GM12878 (cell line): Measurements from ENCODE around the gene MOXD1. TPM values are rescaled to one million over a fixed set of nuclear protein-coding genes. Genes with fewer than 3 reads are reported as not detected.

Experiments
- ATAC-seq: fragments of 200-7000 bp; cut with Tn5 transposase; 3 replicates; pipeline ENCODE4 v1.9.1; 2020; ENCODE audit warnings: mild to moderate bottlenecking, moderate library complexity
- BruUV-seq: library from RNA; stranded (reverse); fragments of 400-500 nt; replicated peaks from 2 replicates; lab custom pipeline; 2021; lab: Mats Ljungman, UMichigan
- CTCF ChIA-PET: fragments of 300-600 bp; sonication (Branson Sonifier 250); formaldehyde crosslinking; extraction: SDS; loops from one replicate; lab custom pipeline; 2021; ENCODE audit warnings: inconsistent platforms; lab: Yijun Ruan, JAX
- POLR2A ChIA-PET: fragments of 350-600 bp; formaldehyde crosslinking; extraction: SDS; loops from one replicate; lab custom pipeline; 2021; ENCODE audit warnings: inconsistent platforms; lab: Charles Lee
- RAD21 ChIA-PET: fragments of 300-600 bp; sonication (Branson Sonifier 250); formaldehyde crosslinking; loops from one replicate; lab custom pipeline; 2023; ENCODE audit warnings: antibody characterized with exemption; ENCODE audit not compliant: unreplicated experiment; lab: Charles Lee
- SMC1A ChIA-PET: fragments of 300-600 bp; sonication (Branson Sonifier 250); formaldehyde crosslinking; loops from one replicate; lab custom pipeline; 2023; ENCODE audit not compliant: unreplicated experiment, uncharacterized antibody; lab: Charles Lee
- DNase-seq: peaks from one replicate; pipeline ENCODE4 v3.0.0-alpha.2; 2011; ENCODE audit warnings: low read depth, low spot score
- FAIRE-seq: peaks from 3 replicates; lab custom pipeline; 2011; peaks lifted over from hg19 to GRCh38; lab: Jason Lieb, UNC
- H2AFZ ChIP-seq: 2 replicates; pipeline ENCODE4 v1.6.0; 2011; ENCODE audit warnings: low read depth, low read length, control low read depth; ENCODE audit not compliant: control insufficient read depth
- H3K27ac ChIP-seq: 2 replicates; pipeline ENCODE4 v1.5.1; 2011; ENCODE audit warnings: control low read depth; ENCODE audit not compliant: control insufficient read depth, insufficient read depth
- H3K27me3 ChIP-seq, 2 experiments: replicated peaks in 1 of 2; 2 replicates each; pipeline versions ENCODE4 v1.6.0 to v1.6.1; 2011; ENCODE audit warnings: low read length in 1 of 2; ENCODE audit not compliant: control insufficient read depth in 2 of 2, insufficient read depth in 2 of 2
- H3K36me3 ChIP-seq, 2 experiments: 2 replicates each; pipeline ENCODE4 v1.5.1; 2011; ENCODE audit warnings: low read length in 1 of 2; ENCODE audit not compliant: control insufficient read depth in 2 of 2, insufficient read depth in 2 of 2
- H3K4me1 ChIP-seq: 2 replicates; pipeline ENCODE4 v1.6.1; 2011; ENCODE audit warnings: mild to moderate bottlenecking, low read length, moderate library complexity, mixed read lengths; ENCODE audit not compliant: control insufficient read depth, insufficient read depth
- H3K4me2 ChIP-seq: 2 replicates; pipeline ENCODE4 v1.6.0; 2011; ENCODE audit warnings: control low read depth; ENCODE audit not compliant: control insufficient read depth, insufficient read depth
- H3K4me3 ChIP-seq: fragments of 200-600 bp; sonication (generic); 2 replicates; pipeline ENCODE4 v1.5.1; 2016
- H3K79me2 ChIP-seq: 2 replicates; pipeline ENCODE4 v1.6.0; 2011; ENCODE audit warnings: low read length; ENCODE audit not compliant: control insufficient read depth, insufficient read depth
- H3K9ac ChIP-seq: 2 replicates; pipeline ENCODE4 v1.8.0; 2011; ENCODE audit warnings: low read length, control low read depth, mixed read lengths; ENCODE audit not compliant: control insufficient read depth, insufficient read depth
- H3K9me3 ChIP-seq: replicated peaks from 3 replicates; pipeline ENCODE4 v1.5.1; 2011; ENCODE audit warnings: mild to moderate bottlenecking, low read length; ENCODE audit not compliant: control insufficient read depth, insufficient read depth
- H4K20me1 ChIP-seq: 2 replicates; pipeline ENCODE4 v1.6.0; 2011; ENCODE audit not compliant: control insufficient read depth, insufficient read depth
- BCL11A ChIP-seq: IDR thresholded peaks from 2 replicates; pipeline ENCODE4 v1.6.1; 2011; ENCODE audit warnings: low read depth, low read length
- EZH2 ChIP-seq: IDR thresholded peaks from 2 replicates; pipeline ENCODE4 v1.6.1; 2012; ENCODE audit warnings: low read depth, mild to moderate bottlenecking, control low read depth, inconsistent platforms, low read length, borderline replicate concordance; ENCODE audit not compliant: control insufficient read depth
- GABPA ChIP-seq: IDR thresholded peaks from 2 replicates; pipeline ENCODE4 v1.6.1; 2014; ENCODE audit warnings: antibody characterized with exemption, low read depth, mild to moderate bottlenecking, inconsistent platforms
- HSF1 ChIP-seq: fragments of 150-350 bp; IDR thresholded peaks from 2 replicates; pipeline ENCODE4 v1.6.1; 2014; ENCODE audit warnings: mild to moderate bottlenecking, low read depth, low read length
- MYC ChIP-seq: IDR thresholded peaks from 2 replicates; pipeline ENCODE4 v1.6.1; 2011; ENCODE audit warnings: mild to moderate bottlenecking, low read length, moderate library complexity, inconsistent platforms; ENCODE audit not compliant: insufficient read depth, insufficient replicate concordance, insufficient read length, severe bottlenecking
- NBN ChIP-seq: fragments of 450-650 bp; IDR thresholded peaks from 2 replicates; pipeline ENCODE4 v1.6.1; 2016
- RBBP5 ChIP-seq: fragments of 200-600 bp; sonication (generic); conservative IDR thresholded peaks from 2 replicates; pipeline ENCODE4 v1.6.1; 2016
- ZNF217 ChIP-seq: fragments of 450-650 bp; IDR thresholded peaks from 2 replicates; pipeline ENCODE4 v1.6.1; 2017; ENCODE audit warnings: antibody characterized with exemption, mild to moderate bottlenecking
- WGBS: methylation state at CpG from one replicate; pipeline ENCODE4 v1.1.6; 2016; ENCODE audit warnings: low lambda C conversion rate; ENCODE audit not compliant: insufficient replicate concordance, insufficient coverage; ENCODE audit errors: missing lambda C conversion rate; 5-methylcytosine and 5-hydroxymethylcytosine counted together
- in situ Hi-C: fragments of 300-500 bp; cut with MboI; formaldehyde crosslinking; loops from 9 replicates; pipeline ENCODE4 v1.14.3; 2018; ENCODE audit warnings: mixed read lengths
- intact Hi-C: fragments of 100-400 bp; cut with micrococcal nuclease; formaldehyde crosslinking; loops from one replicate; pipeline ENCODE4 v1.14.2; 2022; ENCODE audit not compliant: unreplicated experiment
- polyA plus RNA-seq, 11 experiments: library from polyadenylated mRNA; depleted of rRNA in 4 of 11; unstranded in 6 of 11; stranded (reverse) in 5 of 11; fragments of >200 nt; fragmentation: Nextera tagmentation in 4 of 11; fragmentation: Illumina TruSeq in 1 of 11; extraction: Ambion mirVana in 4 of 11; extraction: Trizol in 1 of 11; gene quantifications; 1 replicate in 1 of 11; 2 replicates in 10 of 11; pipeline versions ENCODE4 v1.2.1 to v1.2.3, GENCODE V29; 2011 to 2016; ENCODE audit warnings: inconsistent platforms in 2 of 11, missing spikeins in 2 of 11, low read depth in 1 of 11
- total RNA-seq, 4 experiments: library from RNA; depleted of rRNA in 3 of 4; stranded (reverse); fragments of >200 nt in 3 of 4; fragmentation: Illumina TruSeq in 1 of 4; extraction: Trizol in 1 of 4; gene quantifications; 2 replicates each; pipeline versions ENCODE4 v1.2.1 to v1.2.3, GENCODE V29; 2013 to 2021

The MOXD1 gene
- total and polyA plus RNA-seq, 10 of the 15 experiments (the other 5 are each of a cell fraction or from before 2014, with no cell fraction given), result 0.03 to 2.1 (median 0.64) TPM

GRCh38 chr6:132365281-132365907, 35.9 kb downstream of the MOXD1 start (continued):
- TF ChIP-seq MYC, result no peak
- TF ChIP-seq EZH2, result peak; percentile 89; the same call in 1 of the 2 replicates
- TF ChIP-seq ZNF217, result peak; percentile 99
- TF ChIP-seq RBBP5, result no peak
- TF ChIP-seq NBN, result 0 out of 2 replicates have a peak, but pooled peaks have one; percentile 62
- TF ChIP-seq GABPA, result peak; percentile 74

GRCh38 chr6:132364306-132365074, 36.8 kb downstream of the MOXD1 start:
- in situ Hi-C loops (no loop called here), intact Hi-C loops (loop anchor here (1.0 to 5.0 kb wide), 4 partner anchors 38 to 118 kb away; partner anchors contain the start of gene MOXD1)
- BruUV-seq, result no TSS peak
- ATAC-seq (no peak), FAIRE-seq (peak; percentile 13), DNase-seq (no peak)
- no peak overlapping the region for H3K9ac ChIP-seq
- no peak overlapping the region for H3K4me3 ChIP-seq
- ChIA-PET CTCF (interaction anchor here (1.0 to 1.6 kb wide), 4 partner anchors 10 to 120 kb away, joined by 3 to 5 read pairs (median 4); no protein-coding TSS in a partner anchor), SMC1A (interaction anchor here (1.0 to 3.1 kb wide), 6 partner anchors 9 to 120 kb away, joined by 3 to 9 read pairs (median 4); no protein-coding TSS in a partner anchor), POLR2A (no interaction called here), RAD21 (interaction anchor here (0.6 to 1.2 kb wide), 2 partner anchors 13 to 40 kb away, joined by 3 read pairs; no protein-coding TSS in a partner anchor)
- peaks cover 17% of the 10 kb centered on the region; the same call in 1 of the 2 replicates for H3K4me1 ChIP-seq
- H3K4me2 ChIP-seq, result no peak overlapping the region
- TF ChIP-seq HSF1 (no peak), BCL11A (no peak)
- H3K27ac ChIP-seq, result no peak overlapping the region
- 91% methylated on average over 5 of the region's 5 CpGs for WGBS
- H3K79me2 ChIP-seq, result no peaks in the 10 kb centered on the region
- H2AFZ ChIP-seq, result no peak overlapping the region
- H3K36me3 ChIP-seq, result no peaks in the 10 kb centered on the region
- H3K9me3 ChIP-seq, result no peaks in the 10 kb centered on the region; the same call in 2 of the 3 replicates
- H3K27me3 ChIP-seq, result peaks cover 0 to 3% of the 10 kb centered on the region in 2 experiments; a peak in 2 of 4 replicates
- H4K20me1 ChIP-seq, result no peaks in the 10 kb centered on the region; the same call in 1 of the 2 replicates
